ENCODE data around the gene GLA.

The GLA gene

GRCh38 chrX:101349193-101349562 is 58.5 kb downstream of the GLA start:
- Histone ChIP-seq H3K27ac (peak overlapping the region; percentile 91), H3K27me3 (ENCODE audit: insufficient read depth, low read depth, severe bottlenecking) (peaks cover 3% of the 10 kb centered on the region), H3K9me3 (ENCODE audit: severe bottlenecking) (no peaks in the 10 kb centered on the region), H3K4me3 (ENCODE audit: low read depth, low read length) (peak overlapping the region; percentile 59), H3K36me3 (peaks cover 3% of the 10 kb centered on the region; the same call in 1 of the 2 replicates)
- no peak for DNase-seq
- no peak for TF ChIP-seq CTCF (IDR thresholded peaks at IDR 0.05; ENCODE audit: low read depth, low read length)

- peak within 1 kb of the TSS; percentile 59 for H3K4me3 ChIP-seq (ENCODE audit: low read depth, low read length)
- TF ChIP-seq CTCF (IDR thresholded peaks at IDR 0.05; ENCODE audit: low read depth, low read length), result no peak
- peak; percentile 75 for DNase-seq
- peak within 1 kb of the TSS; percentile 91 for H3K27ac ChIP-seq
- H3K9me3 ChIP-seq (ENCODE audit: severe bottlenecking), result no peaks in the 10 kb centered on the region
- H3K27me3 ChIP-seq (ENCODE audit: insufficient read depth, low read depth, severe bottlenecking), result peaks cover 3% of the 10 kb centered on the region
- peaks cover 3% of the 10 kb centered on the region; the same call in 1 of the 2 replicates for H3K36me3 ChIP-seq
Observed at GRCh38 chrX:101348452-101349192, 59.1 kb downstream of the GLA start, which contains the start of gene TIMM8A. Gene TIMM8A (minus strand): TSS chrX:101348742. CDS start chrX:101348664, 78 bp downstream.

GRCh38 chrX:101347859-101348451 is 59.8 kb downstream of the GLA start:
- Histone ChIP-seq H3K4me3 (ENCODE audit: low read depth, low read length) (peak overlapping the region; percentile 59), H3K27ac (peak overlapping the region; percentile 91; the same call in 1 of the 2 replicates), H3K9me3 (ENCODE audit: severe bottlenecking) (no peaks in the 10 kb centered on the region), H3K36me3 (peaks cover 3% of the 10 kb centered on the region; the same call in 1 of the 2 replicates), H3K27me3 (ENCODE audit: insufficient read depth, low read depth, severe bottlenecking) (peaks cover 3% of the 10 kb centered on the region)
- no peak for DNase-seq
- TF ChIP-seq CTCF (IDR thresholded peaks at IDR 0.05; ENCODE audit: low read depth, low read length), result no peak
